Measurements from ENCODE around the gene PTGDR. TPM values are rescaled to one million over a fixed set of nuclear protein-coding genes. Genes with fewer than 3 reads are reported as not detected.

The PTGDR gene
- total RNA-seq, 2 experiments from 2014 or later = 0.12 TPM

DNA sequence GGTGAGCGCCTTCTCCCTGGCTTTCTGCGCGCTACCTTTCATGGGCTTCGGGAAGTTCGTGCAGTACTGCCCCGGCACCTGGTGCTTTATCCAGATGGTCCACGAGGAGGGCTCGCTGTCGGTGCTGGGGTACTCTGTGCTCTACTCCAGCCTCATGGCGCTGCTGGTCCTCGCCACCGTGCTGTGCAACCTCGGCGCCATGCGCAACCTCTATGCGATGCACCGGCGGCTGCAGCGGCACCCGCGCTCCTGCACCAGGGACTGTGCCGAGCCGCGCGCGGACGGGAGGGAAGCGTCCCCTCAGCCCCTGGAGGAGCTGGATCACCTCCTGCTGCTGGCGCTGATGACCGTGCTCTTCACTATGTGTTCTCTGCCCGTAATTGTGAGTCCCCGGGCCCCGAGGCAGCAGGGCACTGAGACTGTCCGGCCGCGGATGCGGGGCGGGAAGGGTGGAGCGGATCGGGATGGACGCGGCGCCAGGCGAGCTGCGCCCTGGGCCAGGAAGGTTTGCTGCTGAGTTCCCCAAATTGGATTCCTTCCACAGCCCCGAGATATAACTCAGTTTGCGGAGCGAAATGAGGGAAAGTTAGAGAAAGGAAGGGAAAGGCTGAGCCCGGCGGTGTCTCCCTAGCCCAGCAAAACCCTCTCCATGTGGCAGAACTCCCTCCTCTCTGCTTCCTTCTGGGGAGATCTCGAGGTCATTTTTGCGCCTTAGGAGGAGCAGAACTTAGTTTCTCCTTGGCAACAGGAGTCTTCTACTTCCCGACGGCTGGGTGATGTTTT is 972 bp downstream of the PTGDR start:
- Mint-ChIP-seq H3K9me3 (no peaks in the 10 kb centered on the region), H3K36me3 (no peaks in the 10 kb centered on the region), H3K27ac (no peak overlapping the region), H3K4me1 (ENCODE audit: low read depth) (peaks cover 42% of the 10 kb centered on the region), H3K4me3 (peak overlapping the region; percentile 80), H3K27me3 (peaks cover 27% of the 10 kb centered on the region)
- ChIA-PET CTCF (interaction anchor here (1.7 kb wide), 1 partner anchor 272 kb away, joined by 4 read pairs; no protein-coding TSS in a partner anchor), POLR2A (no interaction called here)
- peak; percentile 25 for DNase-seq
- intact Hi-C loops (cut with micrococcal nuclease) = no loop called here

DNA sequence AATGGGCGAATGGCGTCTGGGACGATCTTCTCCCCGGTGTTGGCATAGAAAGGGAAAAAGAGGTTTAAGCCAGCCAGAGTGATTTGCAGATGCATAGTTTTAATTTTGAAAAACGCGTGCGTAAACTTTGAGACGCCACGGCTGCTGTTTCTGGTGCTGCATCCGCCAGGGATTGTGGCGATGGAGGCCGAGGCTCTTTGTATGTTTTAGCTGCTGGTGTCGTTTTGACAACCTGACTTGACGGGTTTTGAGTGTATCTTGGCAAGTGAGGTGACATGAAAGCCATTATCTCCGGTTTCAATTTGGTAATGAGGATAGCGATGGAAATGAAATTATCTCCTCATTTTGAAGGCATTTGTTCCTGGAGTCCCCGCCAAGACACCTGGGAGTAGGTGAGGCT is 1.6 kb downstream of the PTGDR start:
- ChIA-PET CTCF (interaction anchor here (1.7 to 1.8 kb wide), 2 partner anchors 225 to 273 kb away, joined by 4 to 10 read pairs; no protein-coding TSS in a partner anchor), POLR2A (no interaction called here)
- intact Hi-C loops (cut with micrococcal nuclease) = no loop called here
- peak overlapping the region; percentile 80 for H3K4me3 Mint-ChIP-seq
- no peaks in the 10 kb centered on the region for H3K9me3 Mint-ChIP-seq
- no peak for DNase-seq
- no peak overlapping the region for H3K27ac Mint-ChIP-seq
- H3K36me3 Mint-ChIP-seq = no peaks in the 10 kb centered on the region
- peaks cover 42% of the 10 kb centered on the region for H3K4me1 Mint-ChIP-seq (ENCODE audit: low read depth)
- peaks cover 27% of the 10 kb centered on the region for H3K27me3 Mint-ChIP-seq

- Mint-ChIP-seq H3K4me1 (ENCODE audit: low read depth) (peaks cover 41% of the 10 kb centered on the region), H3K4me3 (no peak overlapping the region), H3K27ac (no peak overlapping the region), H3K36me3 (no peaks in the 10 kb centered on the region), H3K27me3 (peaks cover 27% of the 10 kb centered on the region), H3K9me3 (no peaks in the 10 kb centered on the region)
- intact Hi-C loops (cut with micrococcal nuclease) = loop anchor here (2.0 to 10.0 kb wide), 3 partner anchors 115 to 275 kb away; no protein-coding TSS in a partner anchor
- ChIA-PET POLR2A (no interaction called here), CTCF (interaction anchor here (1.7 to 1.8 kb wide), 2 partner anchors 226 to 274 kb away, joined by 4 to 10 read pairs; no protein-coding TSS in a partner anchor)
- DNase-seq = no peak
These were observed 2.5 kb downstream of the PTGDR start for GRCh38 chr14:52269982-52270381.

DNA sequence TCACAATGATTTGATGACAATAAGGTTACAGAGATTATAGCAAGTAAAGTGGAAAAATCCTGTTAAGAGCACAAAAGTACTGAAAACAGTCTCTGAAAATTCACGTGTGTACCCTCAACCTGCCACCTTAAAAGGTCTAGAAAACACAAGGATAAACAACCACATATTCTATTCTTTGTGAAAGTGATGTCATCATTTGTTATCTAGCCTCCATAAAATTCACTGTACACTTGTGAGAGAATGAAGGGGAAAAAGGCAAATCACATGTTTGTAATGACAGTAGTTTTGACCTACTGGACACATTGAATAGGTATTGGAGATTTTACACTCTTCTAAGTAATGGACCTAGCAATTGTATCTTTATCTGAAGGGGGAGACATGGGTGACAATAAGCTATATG is 4.0 kb downstream of the PTGDR start:
- H3K36me3 Mint-ChIP-seq = no peaks in the 10 kb centered on the region
- ChIA-PET CTCF (interaction anchor here (0.7 to 4.1 kb wide), 4 partner anchors 27 to 277 kb away, joined by 3 to 11 read pairs (median 3); no protein-coding TSS in a partner anchor), POLR2A (no interaction called here)
- intact Hi-C loops (cut with micrococcal nuclease) = loop anchor here (2.0 to 10.0 kb wide), 3 partner anchors 117 to 277 kb away; no protein-coding TSS in a partner anchor
- H3K4me3 Mint-ChIP-seq = no peak overlapping the region
- peaks cover 30% of the 10 kb centered on the region for H3K4me1 Mint-ChIP-seq (ENCODE audit: low read depth)
- DNase-seq = no peak
- H3K9me3 Mint-ChIP-seq = no peaks in the 10 kb centered on the region
- peaks cover 27% of the 10 kb centered on the region for H3K27me3 Mint-ChIP-seq
- H3K27ac Mint-ChIP-seq = no peak overlapping the region

DNA sequence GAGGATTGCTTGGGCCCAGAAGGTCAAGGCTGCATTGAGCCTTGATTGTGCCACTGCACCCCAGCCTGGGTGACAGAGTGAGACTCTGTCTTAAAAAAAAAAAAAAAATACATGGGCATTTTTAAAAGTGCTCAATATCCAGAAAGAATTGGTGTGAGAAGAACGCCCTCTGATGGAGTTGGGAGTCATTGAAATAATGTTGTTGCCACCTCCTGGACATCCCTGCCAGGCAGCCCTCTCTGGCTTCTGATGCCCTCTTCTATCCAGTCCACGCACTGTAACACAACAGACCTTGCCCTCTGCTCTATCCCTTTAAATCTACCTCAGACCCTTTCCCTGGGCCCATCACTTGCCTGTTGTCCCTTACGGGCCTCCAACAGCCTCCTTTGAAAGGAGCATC is 4.9 kb downstream of the PTGDR start:
- Mint-ChIP-seq H3K4me3 (no peak overlapping the region), H3K27me3 (peaks cover 23% of the 10 kb centered on the region), H3K9me3 (no peaks in the 10 kb centered on the region), H3K4me1 (ENCODE audit: low read depth) (peaks cover 25% of the 10 kb centered on the region), H3K27ac (no peak overlapping the region), H3K36me3 (no peaks in the 10 kb centered on the region)
- POLR2A ChIA-PET = no interaction called here
- intact Hi-C loops (cut with micrococcal nuclease) = loop anchor here (5.0 to 10.0 kb wide), 2 partner anchors 118 to 230 kb away; no protein-coding TSS in a partner anchor
- CTCF ChIA-PET = interaction anchor here (0.6 to 4.1 kb wide), 7 partner anchors 14 to 278 kb away, joined by 3 to 11 read pairs (median 3); no protein-coding TSS in a partner anchor
- DNase-seq = peak; percentile 18

GRCh38 chr14:52275372-52275771 is 7.9 kb downstream of the PTGDR start:
- Mint-ChIP-seq H3K27ac (no peak overlapping the region), H3K9me3 (no peaks in the 10 kb centered on the region), H3K4me1 (ENCODE audit: low read depth) (peaks cover 6% of the 10 kb centered on the region), H3K27me3 (peaks cover 2% of the 10 kb centered on the region), H3K4me3 (no peak overlapping the region), H3K36me3 (no peaks in the 10 kb centered on the region)
- ChIA-PET CTCF (interaction anchor here (1.0 to 4.1 kb wide), 2 partner anchors 207 to 279 kb away, joined by 3 to 11 read pairs; partner anchors contain the start of gene NID2), POLR2A (no interaction called here)
- intact Hi-C loops (cut with micrococcal nuclease) = loop anchor here (10.0 kb wide), 1 partner anchor 121 kb away; no protein-coding TSS in a partner anchor
- peak; percentile 20 for DNase-seq

- Mint-ChIP-seq H3K4me3 (no peak overlapping the region), H3K36me3 (no peaks in the 10 kb centered on the region), H3K27me3 (no peaks in the 10 kb centered on the region), H3K9me3 (no peaks in the 10 kb centered on the region), H3K27ac (no peak overlapping the region), H3K4me1 (ENCODE audit: low read depth) (peaks cover 11% of the 10 kb centered on the region)
- ChIA-PET POLR2A (no interaction called here), CTCF (no interaction called here)
- DNase-seq = no peak
- intact Hi-C loops (cut with micrococcal nuclease) = loop anchor here (10.0 kb wide), 1 partner anchor 123 kb away; no protein-coding TSS in a partner anchor
These were observed 10.1 kb downstream of the PTGDR start for GRCh38 chr14:52277552-52277951.

DNA sequence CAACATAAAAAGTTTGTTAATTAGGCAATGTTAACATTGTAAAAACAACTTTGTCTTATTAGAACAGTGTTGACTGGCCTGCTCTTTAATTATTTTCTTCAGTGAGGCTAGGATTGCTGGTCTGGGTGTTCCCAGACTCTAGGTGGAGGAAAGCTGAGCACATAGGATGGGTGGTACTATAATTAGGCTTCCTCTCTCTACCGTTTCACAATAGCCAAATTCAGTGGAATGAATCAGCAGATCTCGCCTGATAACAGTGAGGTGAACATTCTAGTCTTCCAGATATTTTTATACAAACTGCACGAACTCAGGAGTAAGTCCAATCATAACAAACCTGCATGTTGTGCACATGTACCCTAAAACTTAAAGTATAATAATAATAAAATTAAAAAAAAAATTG is 11.9 kb downstream of the PTGDR start:
- no peaks in the 10 kb centered on the region for H3K9me3 Mint-ChIP-seq
- no peak overlapping the region for H3K4me3 Mint-ChIP-seq
- H3K4me1 Mint-ChIP-seq (ENCODE audit: low read depth) = peaks cover 11% of the 10 kb centered on the region
- intact Hi-C loops (cut with micrococcal nuclease) = loop anchor here (10.0 kb wide), 1 partner anchor 125 kb away; no protein-coding TSS in a partner anchor
- H3K27me3 Mint-ChIP-seq = no peaks in the 10 kb centered on the region
- ChIA-PET CTCF (no interaction called here), POLR2A (no interaction called here)
- no peak for DNase-seq
- no peaks in the 10 kb centered on the region for H3K36me3 Mint-ChIP-seq
- no peak overlapping the region for H3K27ac Mint-ChIP-seq

DNA sequence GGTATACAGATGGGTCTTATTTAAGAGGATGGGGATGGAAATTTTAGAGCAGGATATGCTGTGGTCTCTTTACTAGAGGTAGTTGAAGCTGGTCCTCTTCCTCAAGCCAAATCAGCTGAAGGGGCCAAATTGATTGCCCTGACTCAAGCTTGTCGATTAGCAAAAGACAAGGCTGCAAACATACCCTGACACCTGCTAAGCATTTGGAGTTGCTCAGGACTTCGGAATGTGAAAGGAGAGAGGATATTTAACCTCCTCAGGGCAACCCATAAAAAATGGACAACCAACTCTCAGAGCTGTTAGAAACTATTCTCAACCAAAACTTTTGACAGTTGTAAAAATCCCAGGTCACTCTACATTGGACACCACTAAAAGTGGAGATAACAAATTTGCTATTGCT is 15.6 kb downstream of the PTGDR start:
- CTCF ChIA-PET = interaction anchor here (0.8 kb wide), 1 partner anchor 287 kb away, joined by 4 read pairs; no protein-coding TSS in a partner anchor
- H3K4me1 Mint-ChIP-seq (ENCODE audit: low read depth) = peaks cover 32% of the 10 kb centered on the region
- intact Hi-C loops (cut with micrococcal nuclease) = no loop called here

GRCh38 chr14:52286661-52287649 is 19.5 kb downstream of the PTGDR start:
- ChIA-PET POLR2A (no interaction called here), CTCF (interaction anchor here (0.5 to 1.0 kb wide), 3 partner anchors 13 to 291 kb away, joined by 3 to 5 read pairs (median 5); no protein-coding TSS in a partner anchor)
- intact Hi-C loops (cut with micrococcal nuclease) = no loop called here
- no peak for DNase-seq
- Mint-ChIP-seq H3K27me3 (no peaks in the 10 kb centered on the region), H3K27ac (peak overlapping the region; percentile 29), H3K4me3 (no peak overlapping the region), H3K4me1 (ENCODE audit: low read depth) (peaks cover 31% of the 10 kb centered on the region), H3K36me3 (no peaks in the 10 kb centered on the region), H3K9me3 (no peaks in the 10 kb centered on the region)

More for the DNA sequence above, 15.6 kb downstream of the PTGDR start:
- no peak overlapping the region for H3K27ac Mint-ChIP-seq
- POLR2A ChIA-PET = interaction anchor here (0.9 kb wide), 1 partner anchor 9 kb away, joined by 3 read pairs; no protein-coding TSS in a partner anchor
- no peak for DNase-seq
- no peaks in the 10 kb centered on the region for H3K27me3 Mint-ChIP-seq
- no peaks in the 10 kb centered on the region for H3K9me3 Mint-ChIP-seq
- H3K4me3 Mint-ChIP-seq = no peak overlapping the region
- no peaks in the 10 kb centered on the region for H3K36me3 Mint-ChIP-seq

DNA sequence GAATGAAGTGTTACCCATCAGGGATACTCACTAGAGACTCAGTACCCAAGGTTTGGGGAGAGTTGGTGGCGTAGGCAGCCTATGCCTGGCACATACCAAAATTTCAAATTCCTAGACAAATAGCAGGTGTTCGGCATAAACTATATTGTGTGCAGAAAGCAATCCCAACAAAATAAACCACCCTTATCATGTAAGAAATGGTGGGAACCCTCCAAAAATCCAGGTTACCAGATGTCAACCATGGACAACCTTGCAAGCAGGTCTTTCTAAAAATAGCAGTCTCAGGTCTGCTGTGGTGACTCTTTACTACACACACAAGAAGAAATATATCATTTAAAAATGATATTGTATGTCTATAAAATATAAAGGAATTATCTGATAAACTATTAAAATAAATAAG is 28.9 kb downstream of the PTGDR start:
- intact Hi-C loops (cut with micrococcal nuclease) = no loop called here
- Mint-ChIP-seq H3K4me1 (ENCODE audit: low read depth) (peaks cover 18% of the 10 kb centered on the region), H3K4me3 (no peak overlapping the region), H3K27ac (no peak overlapping the region), H3K36me3 (no peaks in the 10 kb centered on the region), H3K9me3 (no peaks in the 10 kb centered on the region), H3K27me3 (no peaks in the 10 kb centered on the region)
- CTCF ChIA-PET = no interaction called here
- POLR2A ChIA-PET = no interaction called here
- no peak for DNase-seq

Measured in activated CD4-positive, alpha-beta memory T cell treated with anti-CD3 and anti-CD28 coated beads for 36 hours (primary cell).